COLO668 (cell line): ENCODE data around the gene FXYD6.
"Not testable (repeated sequence)": the region's sequence is repeated elsewhere in the genome, so short reads cannot be mapped to it uniquely, and the experiment has no call there.

Experiments used
- DNase-seq: peaks from one replicate; lab custom pipeline; 2025; ENCODE audit not compliant: unreplicated experiment; lab: John Stamatoyannopoulos, UW

Gene FXYD6

GRCh38 chr11:117876341-117877119 lies at the start of gene FXYD6:
Gene FXYD6 (minus strand): TSS chr11:117876658. CDS start chr11:117842776, 33,882 bp downstream.
- peak; percentile 26 for DNase-seq

DNA sequence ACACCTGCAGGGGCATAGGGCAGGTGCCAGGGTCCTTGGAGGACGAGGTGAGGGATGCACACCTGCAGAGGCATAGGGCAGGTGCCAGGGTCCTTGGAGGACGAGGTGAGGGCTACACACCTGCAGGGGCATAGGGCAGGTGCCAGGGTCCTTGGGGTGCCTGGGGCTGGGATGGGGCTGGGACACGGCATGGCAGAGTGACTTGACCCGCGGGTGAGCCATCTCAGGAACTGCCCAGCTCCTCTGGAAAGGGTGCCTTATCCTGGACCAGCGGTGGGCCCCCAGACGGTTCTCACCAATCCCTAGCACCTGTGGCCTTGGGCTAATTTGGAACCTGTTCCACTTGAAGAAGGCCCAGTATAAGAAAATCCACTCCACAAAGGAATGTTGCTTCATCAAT lies 49.7 kb upstream of the FXYD6 start:
- not testable (repeated sequence) for DNase-seq

GRCh38 chr11:117925198-117925925 lies 48.9 kb upstream of the FXYD6 start:
- DNase-seq, result peak; percentile 22

- no peak for DNase-seq
These were observed 48.2 kb upstream of the FXYD6 start for GRCh38 chr11:117924631-117925170.

- no peak for DNase-seq
These were observed 47.3 kb upstream of the FXYD6 start for GRCh38 chr11:117923773-117924172.

DNA sequence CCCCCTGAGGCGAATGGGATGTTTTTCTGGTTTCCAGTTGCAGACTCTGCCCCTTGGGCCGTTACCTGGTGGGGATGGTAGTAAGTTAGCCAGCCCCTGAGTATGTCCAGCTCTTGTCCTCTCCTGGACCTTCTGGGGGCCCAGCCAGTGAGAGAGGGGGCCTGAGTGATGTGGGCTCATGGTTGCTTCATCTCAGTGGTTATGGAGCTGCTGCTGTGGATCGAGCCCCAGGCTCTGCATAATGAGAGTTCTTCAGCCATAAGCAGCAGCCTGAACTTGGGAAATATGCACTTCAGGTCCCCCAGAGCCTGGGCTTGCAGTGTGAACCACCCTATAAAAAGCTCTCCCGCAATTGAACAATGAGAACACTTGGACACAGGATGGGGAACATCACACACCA lies 46.8 kb upstream of the FXYD6 start:
- DNase-seq, result no peak

DNA sequence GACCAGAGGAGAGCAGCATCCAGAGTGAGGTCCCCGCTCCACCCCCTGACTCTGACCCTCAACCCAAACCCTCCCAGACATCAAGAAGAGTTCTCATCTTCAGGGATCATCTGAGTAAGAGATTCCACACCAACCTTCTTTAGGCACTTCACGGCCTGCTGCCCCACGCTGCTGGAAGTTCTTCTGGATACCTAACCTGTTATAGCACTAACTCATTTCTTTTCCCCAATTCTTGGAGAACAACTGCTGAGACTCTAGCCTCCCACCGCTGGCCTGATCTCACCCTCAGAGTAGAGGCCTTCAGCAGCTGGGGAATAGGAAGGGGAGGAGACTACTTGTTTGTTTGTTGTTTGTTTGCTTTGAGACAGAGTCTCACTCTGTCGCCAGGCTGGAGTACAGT lies 45.4 kb upstream of the FXYD6 start:
- DNase-seq, result no peak

- DNase-seq, result no peak
These were observed 45.0 kb upstream of the FXYD6 start for GRCh38 chr11:117921456-117921855.

DNA sequence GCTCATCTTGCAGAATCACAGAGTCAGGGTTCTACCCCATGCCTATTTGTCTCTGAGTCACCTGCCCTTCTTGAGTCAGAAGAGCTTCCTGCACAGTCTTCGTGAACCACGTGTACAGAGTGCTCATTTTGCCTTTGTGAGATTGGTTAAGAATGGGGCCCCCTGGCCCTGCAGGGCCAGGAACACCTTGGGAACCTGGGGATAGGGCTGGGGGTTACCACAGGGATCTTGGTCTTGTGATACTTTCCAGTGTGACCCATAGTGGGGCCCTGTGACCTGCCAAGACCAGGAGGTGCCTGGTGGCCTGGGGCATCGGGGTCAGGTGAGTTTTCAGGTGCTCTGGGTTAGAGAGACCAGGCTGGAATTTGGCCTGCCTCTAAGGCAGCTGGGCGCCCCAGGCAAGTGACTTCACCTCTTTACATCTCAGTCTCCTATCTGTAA lies 43.3 kb upstream of the FXYD6 start:
- DNase-seq, result no peak

DNA sequence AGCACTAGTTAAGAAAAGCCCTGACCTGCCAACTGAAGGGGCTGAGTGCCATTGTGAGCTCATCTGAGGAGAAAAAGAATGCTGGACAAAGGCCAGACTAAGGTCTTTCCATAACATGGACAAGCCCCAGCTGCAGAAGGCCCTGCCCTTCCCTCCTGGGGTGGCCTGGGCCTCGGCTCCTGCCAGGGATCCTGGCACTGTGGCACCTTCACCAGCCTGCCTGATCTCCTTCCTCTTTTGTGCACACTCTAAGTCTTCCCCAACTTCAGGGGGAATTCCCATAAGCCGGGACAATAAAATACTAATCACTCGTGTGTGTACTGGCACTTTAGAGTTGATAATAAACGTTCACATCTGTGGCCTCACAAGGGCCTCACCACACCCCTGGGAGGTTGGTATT lies 42.9 kb upstream of the FXYD6 start:
- no peak for DNase-seq

DNA sequence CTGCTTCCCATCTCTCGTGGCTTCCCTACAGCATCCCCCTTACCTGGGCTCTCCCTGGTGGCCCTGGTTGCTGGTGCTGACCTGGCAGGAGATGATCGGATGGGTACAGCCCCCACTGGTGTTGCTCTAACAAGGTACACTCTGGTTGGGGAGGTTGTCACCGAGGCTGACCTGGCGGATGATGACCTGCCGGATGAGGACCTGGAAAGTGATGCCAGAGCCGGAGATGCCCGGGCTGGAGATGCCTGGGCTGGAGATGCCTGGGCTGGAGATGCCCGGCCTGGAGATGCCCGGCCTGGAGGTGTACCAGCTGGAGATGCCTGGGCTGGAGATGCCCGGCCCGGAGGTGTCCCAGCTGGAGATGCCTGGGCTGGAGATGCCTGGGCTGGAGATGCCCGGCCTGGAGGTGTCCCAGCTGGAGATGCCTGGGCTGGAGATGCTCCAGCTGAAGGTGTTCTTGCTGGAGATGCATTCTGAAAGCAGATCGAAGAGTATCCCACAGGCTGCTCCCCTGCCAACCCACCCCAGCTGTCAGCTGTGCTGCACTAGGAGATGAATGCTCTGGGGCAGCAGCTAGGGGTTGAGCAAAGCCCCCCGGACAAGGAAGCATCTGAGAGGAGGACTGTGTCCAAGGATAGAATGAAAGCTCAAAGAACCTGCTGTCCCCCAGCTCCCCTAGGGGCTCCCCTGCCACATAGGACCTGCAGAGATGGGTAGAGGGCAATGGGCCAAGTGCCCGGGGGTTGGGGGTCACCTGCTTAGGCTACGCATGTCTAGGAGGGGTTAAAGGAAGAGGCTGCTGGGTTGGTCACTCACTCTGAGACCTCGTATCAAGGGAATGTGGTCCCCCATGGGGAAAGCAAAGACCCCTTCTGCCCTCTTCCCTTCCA lies 42.2 kb upstream of the FXYD6 start:
- DNase-seq, result no peak

DNA sequence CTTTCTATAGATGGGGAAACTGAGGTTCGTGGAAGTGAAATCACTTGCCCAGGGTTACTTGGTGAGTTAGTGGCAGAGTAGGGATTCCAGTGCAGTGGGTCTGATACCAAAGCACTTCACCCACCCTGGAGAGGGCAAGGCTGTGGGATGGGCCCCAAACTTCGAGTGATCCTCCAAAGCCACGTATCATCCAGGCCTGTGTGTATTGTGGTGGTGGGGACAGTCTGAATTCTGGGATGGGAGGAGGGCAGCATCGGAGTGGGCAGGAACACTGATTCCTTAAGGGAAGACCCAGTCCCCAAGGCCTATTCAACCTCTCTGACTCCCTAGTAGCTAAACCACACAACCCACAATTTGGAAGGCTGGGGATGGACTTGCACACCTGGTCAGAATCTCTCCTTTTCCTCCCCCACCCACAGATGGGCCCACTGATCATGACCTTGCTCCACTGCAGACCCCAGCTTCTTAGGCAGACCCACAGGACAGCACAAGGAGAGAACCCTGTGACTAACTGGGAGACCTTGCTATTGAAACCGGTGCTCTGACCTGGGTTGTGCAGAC lies 41.2 kb upstream of the FXYD6 start:
- no peak for DNase-seq

- DNase-seq, result no peak
These were observed 40.5 kb upstream of the FXYD6 start for GRCh38 chr11:117916956-117917355.

GRCh38 chr11:117915672-117916235 lies 39.3 kb upstream of the FXYD6 start:
- no peak for DNase-seq

DNA sequence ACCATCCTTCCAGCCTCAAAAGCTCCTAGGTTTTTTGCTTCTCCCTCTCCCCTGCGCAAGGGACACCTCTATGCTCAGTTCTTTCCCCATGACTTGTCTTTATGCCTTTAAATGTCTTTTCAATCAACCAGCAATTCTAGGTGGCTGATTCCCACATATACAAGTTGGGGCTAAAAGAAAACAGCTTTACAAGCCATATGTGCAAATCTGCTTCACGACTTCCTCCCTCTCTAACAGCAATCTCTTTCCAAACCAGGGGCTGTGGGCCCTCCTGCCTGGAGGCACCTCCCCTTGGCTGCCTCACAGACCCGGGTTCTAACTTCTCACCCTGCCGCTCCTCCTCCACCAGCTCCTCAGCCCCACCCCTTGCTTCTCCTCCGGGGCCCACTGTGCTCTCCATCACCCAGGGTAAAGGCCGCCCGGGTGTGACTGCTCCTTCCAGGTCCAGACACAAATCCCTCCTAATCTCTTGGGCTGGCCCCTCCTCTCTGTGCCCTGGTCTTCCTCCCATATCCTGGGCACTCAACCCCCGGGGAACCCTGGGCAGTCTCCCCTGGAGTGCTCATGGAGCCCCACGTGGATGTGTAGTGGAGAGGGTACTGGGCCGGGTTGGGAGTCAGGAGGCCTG lies 38.6 kb upstream of the FXYD6 start:
- no peak for DNase-seq

- no peak for DNase-seq
These were observed 37.9 kb upstream of the FXYD6 start for GRCh38 chr11:117914398-117914761.

- no peak for DNase-seq
These were observed 37.4 kb upstream of the FXYD6 start for GRCh38 chr11:117913736-117914397.

GRCh38 chr11:117912497-117912896 lies 36.0 kb upstream of the FXYD6 start:
- no peak for DNase-seq

DNA sequence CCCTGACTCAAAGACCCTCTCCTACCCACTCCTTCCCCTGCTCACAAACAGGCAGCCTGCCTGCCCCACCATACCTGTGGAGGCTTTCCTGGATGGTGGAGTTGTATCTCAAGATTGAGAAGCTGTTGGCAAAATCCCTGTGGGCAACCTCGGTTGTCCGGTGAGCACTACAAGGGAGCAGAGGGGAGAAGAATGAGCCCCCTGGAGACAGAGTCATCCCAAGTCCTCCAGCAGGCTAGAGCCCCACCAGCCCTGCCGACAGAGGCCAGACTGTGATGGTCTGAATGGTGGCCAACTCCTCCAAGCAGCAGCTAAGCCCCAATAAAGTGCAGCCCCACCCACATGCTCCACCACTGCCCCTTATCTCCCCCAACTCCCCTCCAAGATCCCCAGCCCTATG lies 35.2 kb upstream of the FXYD6 start:
- no peak for DNase-seq
